GM03348 (cell line): ENCODE data around the gene SFR1.

Experiments used
- DNase-seq: peaks from one replicate; pipeline ENCODE4 v3.0.0; 2012; ENCODE audit warnings: low spot score

The SFR1 gene, protein sequence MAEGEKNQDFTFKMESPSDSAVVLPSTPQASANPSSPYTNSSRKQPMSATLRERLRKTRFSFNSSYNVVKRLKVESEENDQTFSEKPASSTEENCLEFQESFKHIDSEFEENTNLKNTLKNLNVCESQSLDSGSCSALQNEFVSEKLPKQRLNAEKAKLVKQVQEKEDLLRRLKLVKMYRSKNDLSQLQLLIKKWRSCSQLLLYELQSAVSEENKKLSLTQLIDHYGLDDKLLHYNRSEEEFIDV

DNA sequence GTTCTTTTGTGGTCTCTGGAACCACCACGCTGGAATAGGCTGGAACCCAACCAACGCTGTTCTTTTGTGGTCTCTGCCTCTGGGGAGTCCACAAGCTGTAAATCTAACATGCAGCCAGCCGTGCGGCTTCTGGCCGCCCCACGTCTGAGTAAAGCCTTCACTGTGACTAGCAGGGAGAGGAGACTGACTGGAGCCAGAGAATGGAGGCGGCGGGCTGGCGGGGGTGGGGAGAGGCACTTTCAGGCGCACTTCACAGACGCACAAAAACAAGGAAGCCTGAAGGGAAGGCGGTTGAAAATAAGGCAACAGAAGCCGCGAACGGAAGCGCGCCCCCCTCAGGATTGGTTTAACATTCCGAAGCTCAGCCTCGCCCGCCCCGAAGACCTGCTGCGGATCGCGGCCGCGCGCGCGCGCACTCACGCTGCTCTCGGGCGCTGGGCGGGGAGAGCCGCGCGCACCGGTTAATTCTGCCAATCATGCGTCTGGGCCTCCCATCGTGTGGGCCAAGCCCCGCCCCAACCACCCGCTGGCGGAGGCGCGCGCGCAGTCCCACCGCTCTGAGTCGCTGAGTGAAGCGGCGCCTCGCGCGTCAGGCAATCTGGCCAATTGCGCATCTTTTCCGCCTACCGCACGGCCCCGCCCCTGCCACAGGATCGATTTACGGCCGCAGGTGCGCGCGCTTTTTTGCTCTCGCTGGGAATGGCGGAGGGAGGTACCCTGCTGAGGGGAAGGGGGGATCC, at the start of gene SFR1:
Gene SFR1 (plus strand): TSS at position 687 of the 740 bp plus-strand sequence. CDS start 13 bp downstream, at position 700.
- peak; percentile 98 for DNase-seq

- peak; percentile 22 for DNase-seq
Observed at GRCh38 chr10:104072786-104073185, 49.2 kb upstream of the SFR1 start.

DNA sequence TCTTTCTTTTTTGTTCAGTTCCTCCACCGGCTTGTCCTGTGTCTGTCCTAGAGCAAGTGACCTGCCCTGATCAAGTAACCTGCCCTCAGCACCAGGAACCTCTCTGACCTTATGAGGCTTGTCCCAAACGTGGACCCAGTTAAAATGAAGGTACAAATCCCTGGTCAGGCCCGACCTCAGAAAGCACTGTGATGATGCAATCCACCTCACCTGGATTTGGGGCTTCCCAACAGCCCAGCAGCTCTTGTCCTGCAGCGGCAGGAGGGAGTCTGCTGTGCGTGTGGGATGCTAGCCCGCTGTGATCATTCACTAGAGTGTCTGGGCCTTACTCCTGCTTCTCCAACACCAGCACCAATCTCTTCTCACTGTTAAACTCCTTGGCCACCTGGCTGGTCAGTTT, 47.5 kb upstream of the SFR1 start:
- no peak for DNase-seq

DNA sequence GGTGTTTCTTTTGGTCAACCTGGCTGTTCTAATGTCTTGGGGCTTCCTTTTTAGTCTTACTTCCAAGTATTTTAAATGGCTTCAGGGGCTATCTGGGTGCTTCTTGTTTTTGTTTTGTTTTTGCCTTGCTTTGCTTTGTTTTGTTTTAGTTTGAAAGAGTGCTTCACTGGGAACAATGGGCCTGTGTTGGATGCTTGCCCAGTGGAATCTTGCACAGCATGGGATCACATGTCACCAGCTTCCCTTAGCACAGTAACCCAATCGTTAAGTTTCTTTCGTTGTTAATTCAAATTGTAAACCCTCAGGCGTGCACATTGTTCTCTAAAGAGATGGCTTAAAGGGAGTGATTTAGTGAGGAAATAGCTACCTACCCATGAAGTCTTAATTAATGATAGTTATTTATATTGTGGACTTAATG, 45.2 kb upstream of the SFR1 start:
- no peak for DNase-seq

DNA sequence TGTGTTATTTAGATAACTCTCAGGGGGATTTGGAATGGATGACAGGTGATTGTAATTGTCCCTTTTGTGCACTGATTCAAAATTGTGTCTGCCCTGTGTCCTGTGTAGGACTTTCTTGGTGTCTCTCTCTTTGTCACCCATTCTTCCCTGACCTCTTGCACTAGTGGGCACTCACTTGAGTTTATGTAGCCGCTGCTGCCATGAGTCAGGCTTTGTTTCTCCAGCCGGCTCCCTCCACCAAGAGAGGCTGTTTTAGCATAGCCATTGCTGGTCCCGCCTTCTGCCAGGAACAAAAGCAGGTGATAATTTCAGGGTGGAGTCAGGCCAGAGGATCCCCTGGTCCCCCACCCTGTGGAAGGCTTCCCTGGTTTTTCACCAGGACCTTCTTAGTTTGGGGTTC, 44.7 kb upstream of the SFR1 start:
- no peak for DNase-seq

DNA sequence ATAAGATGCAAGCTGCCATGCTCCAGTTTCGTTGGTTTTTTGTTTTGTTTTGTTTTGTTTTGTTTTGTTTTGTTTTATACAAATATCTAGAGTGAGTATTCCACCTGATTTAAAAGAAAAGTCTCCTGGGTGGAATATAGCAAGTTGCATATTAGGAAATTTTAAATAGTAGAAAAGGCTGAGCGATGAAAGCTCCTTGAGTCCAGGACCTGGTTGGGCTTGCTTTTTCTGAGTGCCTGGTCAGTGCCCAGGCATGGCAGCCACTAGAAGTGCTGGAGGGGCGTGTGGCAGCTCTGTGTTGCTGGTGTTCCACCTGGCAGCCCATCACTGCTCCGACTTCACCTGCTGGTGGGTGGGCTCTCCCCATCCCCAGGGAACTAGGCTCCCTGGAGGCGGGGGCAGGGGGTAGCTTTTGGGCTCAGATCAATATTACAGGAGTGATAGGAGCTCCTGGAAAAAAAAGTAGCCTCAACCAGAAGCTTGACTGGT, 44.3 kb upstream of the SFR1 start:
- DNase-seq = no peak

GRCh38 chr10:104080762-104081161, 41.2 kb upstream of the SFR1 start:
- peak; percentile 20 for DNase-seq

DNA sequence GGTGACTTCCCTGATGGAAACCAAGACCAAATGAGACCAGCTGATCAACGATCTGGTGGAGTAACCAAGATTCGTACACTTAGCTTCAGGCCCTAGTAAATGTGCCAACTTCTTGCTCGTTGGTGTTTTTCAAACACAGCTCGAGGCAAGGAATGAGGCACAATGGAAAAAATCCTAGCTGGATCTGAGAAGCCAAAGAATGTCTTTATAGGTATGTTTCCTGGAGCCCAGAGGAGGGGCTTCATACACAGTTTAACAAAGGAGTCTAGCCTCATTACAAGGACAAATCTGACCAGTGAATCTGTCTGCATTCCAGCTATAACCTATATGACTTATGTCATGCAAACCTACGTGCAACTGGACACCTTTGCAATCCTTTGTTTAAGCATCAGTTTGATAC, 40.0 kb upstream of the SFR1 start:
- no peak for DNase-seq

- DNase-seq = no peak
Observed at GRCh38 chr10:104084482-104085142, 37.4 kb upstream of the SFR1 start.

DNA sequence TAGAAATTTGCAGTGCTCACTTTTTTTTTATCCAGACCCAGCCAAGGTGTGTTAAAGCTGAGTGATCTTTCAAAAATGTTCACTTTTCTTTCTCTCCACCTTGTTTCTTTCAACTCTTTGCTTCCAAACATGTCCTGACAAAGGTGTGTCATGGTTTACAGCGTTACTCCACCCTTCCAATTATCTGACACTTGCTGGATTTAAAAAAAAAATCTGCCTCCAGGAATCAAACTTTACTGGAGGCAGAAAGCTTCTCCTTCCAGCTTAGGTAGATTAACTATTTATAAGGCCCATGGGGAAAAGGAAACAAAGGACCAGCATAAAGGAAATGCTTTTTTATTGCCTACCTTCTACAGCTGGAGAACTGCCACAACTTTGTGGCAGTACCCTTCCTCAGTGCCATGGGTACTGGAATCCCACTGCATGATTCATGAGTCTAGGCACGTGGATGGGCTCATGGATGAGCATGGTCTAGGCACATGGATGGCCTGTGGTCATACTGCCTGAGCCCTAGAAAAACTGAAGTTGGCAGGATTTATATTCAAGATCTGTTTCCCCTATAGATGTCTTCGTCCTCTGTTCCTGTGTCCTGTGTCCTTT, 36.1 kb upstream of the SFR1 start, which contains the start of gene COL17A1:
Gene COL17A1 (minus strand): TSS at position 80 of the 600 bp plus-strand sequence. CDS start 5,207 bp downstream, outside the sequence.
- DNase-seq = no peak

DNA sequence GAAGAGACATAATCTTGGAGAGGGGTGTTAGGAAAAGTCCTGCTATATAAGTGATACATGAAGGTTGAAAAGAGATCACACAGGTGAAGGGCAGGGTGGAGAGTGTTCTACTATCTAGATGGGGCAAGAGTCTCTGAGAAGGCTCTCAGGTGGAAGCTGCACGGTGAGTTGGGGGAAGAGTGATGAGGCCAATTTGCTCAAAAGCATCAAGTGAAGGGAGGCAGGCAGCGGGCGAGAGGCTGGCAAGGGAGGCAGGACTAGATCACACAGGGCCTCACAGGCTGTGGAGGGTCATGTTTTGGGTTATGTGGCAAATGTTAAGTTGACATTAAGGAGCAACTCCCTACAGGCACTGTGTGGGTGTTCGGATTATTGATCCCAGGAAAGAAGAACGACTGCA, 33.7 kb upstream of the SFR1 start:
- DNase-seq = no peak

DNA sequence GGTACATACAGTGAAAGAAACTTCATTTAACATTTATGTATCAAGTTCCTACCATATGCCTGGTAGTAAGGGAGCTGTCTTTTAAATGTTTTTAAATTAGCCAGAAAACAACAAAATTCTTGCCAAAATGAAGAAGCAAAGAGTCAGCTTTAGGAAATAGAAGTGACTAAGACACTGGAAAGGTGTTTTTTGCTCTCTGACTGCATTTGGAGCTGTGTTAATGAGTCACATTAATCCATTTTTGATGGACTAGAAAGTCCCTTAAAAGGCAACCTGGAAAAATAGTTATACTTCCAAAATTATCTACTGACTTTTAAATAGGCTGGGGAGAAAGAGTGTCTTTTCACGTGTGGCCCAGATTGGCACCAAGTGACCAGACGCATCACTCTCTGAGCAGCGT, 32.4 kb upstream of the SFR1 start:
- no peak for DNase-seq

DNA sequence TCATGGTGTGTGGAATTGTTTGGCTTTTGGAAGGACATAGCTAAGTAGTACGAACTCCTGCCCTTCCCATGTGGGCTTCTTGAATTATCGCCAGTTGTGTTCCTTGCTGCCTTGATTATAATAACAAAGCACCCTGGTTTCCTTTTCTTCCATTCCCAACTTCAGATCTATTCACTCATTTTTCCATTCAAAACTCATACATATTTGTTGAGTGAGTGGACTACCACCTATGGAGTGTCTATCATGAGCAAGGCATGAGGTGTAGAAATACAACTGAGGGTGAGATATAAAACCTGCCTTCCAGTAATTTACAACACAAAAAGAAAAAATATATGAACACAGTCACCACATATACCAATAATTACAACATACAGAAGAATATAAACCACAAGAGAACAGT, 31.4 kb upstream of the SFR1 start:
- DNase-seq = no peak

DNA sequence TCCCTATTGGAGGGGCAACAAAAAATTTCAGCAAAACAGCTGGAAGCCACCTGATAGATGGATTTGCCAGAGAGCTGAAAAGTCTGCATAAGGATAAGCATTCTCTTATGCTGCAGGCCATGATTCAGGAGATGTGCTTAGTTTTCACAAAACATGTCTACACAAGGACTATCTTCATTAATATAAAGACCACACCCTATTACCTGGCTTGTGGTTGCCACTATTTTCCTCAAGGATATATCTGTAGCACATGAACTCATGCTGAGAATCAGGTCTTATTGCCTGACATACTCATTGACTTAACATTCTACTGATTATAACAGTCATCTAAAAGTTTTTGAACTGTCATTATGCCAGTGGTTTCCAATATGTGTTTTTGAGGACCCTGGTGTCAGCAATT, 29.2 kb upstream of the SFR1 start:
- DNase-seq = no peak

- no peak for DNase-seq
Observed at GRCh38 chr10:104096692-104097091, 25.3 kb upstream of the SFR1 start.

DNA sequence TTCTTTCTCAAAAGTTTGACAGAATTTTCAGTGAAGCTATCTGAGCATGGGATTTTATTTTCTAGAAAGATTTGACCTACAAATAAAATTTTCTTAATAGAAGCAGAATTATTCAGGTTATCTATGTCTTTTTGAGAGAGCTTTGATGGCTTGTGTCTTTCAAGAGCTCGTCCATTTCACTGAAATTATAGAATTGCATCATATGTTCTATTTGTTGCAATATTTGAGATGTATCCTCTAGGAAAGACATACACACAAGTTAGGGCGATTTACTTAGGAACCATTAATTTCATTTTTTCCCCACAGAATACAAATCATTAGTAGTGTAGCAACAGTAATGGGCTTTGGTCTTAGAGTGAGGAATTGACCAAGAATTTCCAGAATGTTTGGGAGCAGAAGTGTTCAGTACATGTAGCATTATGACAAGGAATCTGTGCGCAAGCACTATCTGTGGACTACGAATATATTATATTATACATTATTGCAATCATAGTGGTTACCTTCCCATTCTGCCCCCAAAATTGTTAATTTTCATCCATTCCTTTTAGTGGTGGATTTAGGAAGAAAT, 23.5 kb upstream of the SFR1 start:
- DNase-seq = no peak

DNA sequence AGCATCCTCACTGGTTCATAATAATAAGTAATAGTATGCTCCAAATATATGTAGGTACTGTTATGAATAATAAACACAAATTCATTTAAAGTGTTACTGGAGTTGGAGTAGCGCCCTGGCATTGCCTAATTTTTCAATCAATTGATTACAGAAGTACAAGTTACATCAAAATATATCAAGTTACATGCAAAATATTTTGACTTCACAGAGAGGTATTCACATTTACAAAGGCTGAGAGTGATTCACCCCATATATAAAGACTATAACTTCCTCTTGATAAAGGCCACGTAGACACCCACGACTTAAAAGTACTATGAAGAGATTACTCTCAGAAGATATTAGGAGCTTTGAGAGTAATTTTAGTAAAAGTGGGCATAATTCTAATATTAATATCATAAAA, 22.7 kb upstream of the SFR1 start:
- DNase-seq = no peak

GRCh38 chr10:104099941-104100340, 22.0 kb upstream of the SFR1 start:
- DNase-seq = no peak

- DNase-seq = no peak
Observed at GRCh38 chr10:104100795-104101194, 21.2 kb upstream of the SFR1 start.

- no peak for DNase-seq
Observed at GRCh38 chr10:104101902-104102301, 20.1 kb upstream of the SFR1 start.

DNA sequence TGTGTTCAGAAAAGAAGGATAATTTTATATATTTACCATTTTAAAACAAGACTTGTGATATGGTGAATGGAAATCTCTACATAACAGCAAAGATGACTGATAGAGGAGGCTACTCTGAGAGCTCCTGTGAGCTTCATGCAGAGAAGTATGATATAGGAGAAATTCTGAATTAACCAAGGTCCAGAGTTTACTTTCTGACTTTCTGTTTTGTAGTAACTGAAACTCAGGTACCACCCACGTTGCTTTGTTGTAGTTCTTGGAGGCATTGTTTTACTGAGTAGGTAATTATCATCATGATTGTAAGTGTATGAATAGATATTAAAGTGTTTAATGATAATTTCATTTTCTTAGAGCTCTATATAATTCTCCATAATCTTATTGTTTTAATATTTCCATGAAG, 18.0 kb upstream of the SFR1 start:
- no peak for DNase-seq

GRCh38 chr10:104104418-104104817, 17.6 kb upstream of the SFR1 start:
- DNase-seq = no peak
